MM.1S (cell line): ENCODE data around the gene NR2E1.
A peak's percentile ranks its signal among the peaks of the same experiment; 100 is the strongest.

Experiments
- DNase-seq: peaks from one replicate; pipeline ENCODE4 v3.0.0-alpha.2; 2015
- H2AFZ ChIP-seq: fragments of 300-600 bp; sonication (generic); 2 replicates; pipeline ENCODE4 v1.6.0; 2016; ENCODE audit warnings: antibody characterized with exemption, low read length
- H3F3A ChIP-seq: fragments of 300-600 bp; sonication (generic); 2 replicates; pipeline ENCODE4 v1.6.1; 2016; ENCODE audit warnings: mild to moderate bottlenecking, antibody characterized with exemption, low read length, moderate library complexity, mixed read lengths; ENCODE audit not compliant: insufficient read depth
- H3K27ac ChIP-seq: fragments of 300-600 bp; sonication (generic); 2 replicates; pipeline ENCODE4 v1.5.1; 2016; ENCODE audit warnings: mild to moderate bottlenecking, low read length
- H3K27me3 ChIP-seq: fragments of 300-600 bp; sonication (generic); replicated peaks from 2 replicates; pipeline ENCODE4 v1.6.0; 2016; ENCODE audit warnings: low read length; ENCODE audit not compliant: insufficient read depth
- H3K36me3 ChIP-seq: fragments of 300-600 bp; sonication (generic); replicated peaks from 2 replicates; pipeline ENCODE4 v1.6.1; 2016; ENCODE audit warnings: mild to moderate bottlenecking, low read length, mixed read lengths; ENCODE audit not compliant: insufficient read depth
- H3K4me1 ChIP-seq: fragments of 300-600 bp; sonication (generic); 2 replicates; pipeline ENCODE4 v1.6.1; 2016; ENCODE audit warnings: low read length, mixed read lengths
- H3K4me2 ChIP-seq: fragments of 300-600 bp; sonication (generic); 2 replicates; pipeline ENCODE4 v1.6.0; 2016; ENCODE audit warnings: low read depth, low read length
- H3K4me3 ChIP-seq: fragments of 300-600 bp; sonication (generic); 2 replicates; pipeline ENCODE4 v1.5.1; 2016; ENCODE audit warnings: low read length, mixed read lengths
- H3K79me2 ChIP-seq: fragments of 300-600 bp; sonication (generic); 2 replicates; pipeline ENCODE4 v1.6.1; 2016; ENCODE audit warnings: mixed run types, low read length, mixed read lengths
- H3K9ac ChIP-seq: fragments of 300-600 bp; sonication (generic); 2 replicates; pipeline ENCODE4 v1.6.1; 2016; ENCODE audit warnings: low read length, mixed read lengths
- H3K9me2 ChIP-seq: fragments of 300-600 bp; sonication (generic); replicated peaks from 2 replicates; pipeline ENCODE4 v1.6.1; 2016; ENCODE audit warnings: mild to moderate bottlenecking, low read length, mixed read lengths; ENCODE audit not compliant: insufficient read depth
- H3K9me3 ChIP-seq: fragments of 300-600 bp; sonication (generic); replicated peaks from 2 replicates; pipeline ENCODE4 v1.6.1; 2016; ENCODE audit warnings: mild to moderate bottlenecking, low read length, mixed read lengths; ENCODE audit not compliant: insufficient read depth
- H4K20me1 ChIP-seq: fragments of 300-600 bp; sonication (generic); 2 replicates; pipeline ENCODE4 v1.6.1; 2016; ENCODE audit warnings: mild to moderate bottlenecking, low read length, moderate library complexity, mixed read lengths; ENCODE audit not compliant: insufficient read depth
- CTCF ChIP-seq: fragments of 300-600 bp; sonication (generic); IDR thresholded peaks from 2 replicates; pipeline ENCODE4 v1.5.1; 2016; ENCODE audit warnings: antibody characterized with exemption, low read length, mixed read lengths
- EZH2 ChIP-seq: fragments of 300-600 bp; sonication (generic); optimal IDR thresholded peaks from 2 replicates; pipeline ENCODE3; 2017; ENCODE audit warnings: low read depth, mild to moderate bottlenecking, antibody characterized with exemption, low read length, mixed read lengths
- EZH2phosphoT487 ChIP-seq: fragments of 300-600 bp; sonication (generic); IDR thresholded peaks from 2 replicates; pipeline ENCODE4 v1.6.1; 2018; ENCODE audit warnings: antibody characterized with exemption, low read length

NR2E1 gene

GRCh38 chr6:108166664-108167448 lies 1.0 kb downstream of the NR2E1 start:
- TF ChIP-seq EZH2 (no peak), CTCF (no peak), EZH2phosphoT487 (no peak)
- Histone ChIP-seq H3K79me2 (no peaks in the 10 kb centered on the region), H3K27ac (no peak overlapping the region), H3K4me2 (no peak overlapping the region), H3K36me3 (no peaks in the 10 kb centered on the region), H3K9me3 (no peaks in the 10 kb centered on the region), H3K4me1 (no peaks in the 10 kb centered on the region), H3F3A (no peaks in the 10 kb centered on the region), H4K20me1 (no peaks in the 10 kb centered on the region), H3K27me3 (peaks cover 8% of the 10 kb centered on the region; the same call in 1 of the 2 replicates), H3K9me2 (no peaks in the 10 kb centered on the region), H3K4me3 (no peak overlapping the region), H2AFZ (no peak overlapping the region), H3K9ac (no peak overlapping the region)
- DNase-seq: no peak

GRCh38 chr6:108167449-108168089 lies 1.7 kb downstream of the NR2E1 start:
- Histone ChIP-seq H3K9me2 (no peaks in the 10 kb centered on the region), H3K4me2 (peak overlapping the region; percentile 85; the same call in 1 of the 2 replicates), H3F3A (no peaks in the 10 kb centered on the region), H3K9ac (no peak overlapping the region), H2AFZ (no peak overlapping the region), H4K20me1 (no peaks in the 10 kb centered on the region), H3K4me1 (no peaks in the 10 kb centered on the region), H3K36me3 (no peaks in the 10 kb centered on the region), H3K27me3 (peaks cover 8% of the 10 kb centered on the region; the same call in 1 of the 2 replicates), H3K9me3 (no peaks in the 10 kb centered on the region), H3K27ac (no peak overlapping the region), H3K79me2 (no peaks in the 10 kb centered on the region), H3K4me3 (no peak overlapping the region)
- TF ChIP-seq EZH2phosphoT487 (no peak), EZH2 (no peak), CTCF (no peak)
- no peak for DNase-seq

GRCh38 chr6:108168090-108168463 lies 2.3 kb downstream of the NR2E1 start:
- Histone ChIP-seq H3K4me1 (no peaks in the 10 kb centered on the region), H3K9me3 (no peaks in the 10 kb centered on the region), H3F3A (no peaks in the 10 kb centered on the region), H3K79me2 (no peaks in the 10 kb centered on the region), H3K36me3 (no peaks in the 10 kb centered on the region), H3K9me2 (no peaks in the 10 kb centered on the region), H3K27me3 (peaks cover 8% of the 10 kb centered on the region; the same call in 1 of the 2 replicates), H3K27ac (no peak overlapping the region), H3K4me3 (peak overlapping the region; percentile 63), H2AFZ (peak overlapping the region; percentile 90), H3K4me2 (peak overlapping the region; percentile 85; the same call in 1 of the 2 replicates), H4K20me1 (no peaks in the 10 kb centered on the region), H3K9ac (peak overlapping the region; percentile 35; the same call in 1 of the 2 replicates)
- no peak for DNase-seq
- TF ChIP-seq EZH2phosphoT487 (no peak), EZH2 (no peak), CTCF (no peak)
